OCI-LY7 (cell line): Measurements from ENCODE around the gene HIP1. TPM values are rescaled to one million over a fixed set of nuclear protein-coding genes. Genes with fewer than 3 reads are reported as not detected.

ENCODE experiments used
- BruUV-seq: library from RNA; stranded (reverse); fragments of 400-500 nt; replicated peaks from 2 replicates; lab custom pipeline; 2021; lab: Mats Ljungman, UMichigan
- CTCF ChIA-PET: fragments of 300-600 bp; sonication (Branson Sonifier 250); formaldehyde crosslinking; loops from one replicate; lab custom pipeline; 2022; ENCODE audit warnings: antibody characterized with exemption; ENCODE audit not compliant: unreplicated experiment; lab: Charles Lee
- POLR2A ChIA-PET: fragments of 300-600 bp; sonication (Branson Sonifier 250); formaldehyde crosslinking; loops from one replicate; lab custom pipeline; 2022; ENCODE audit warnings: antibody characterized with exemption; lab: Charles Lee
- DNase-seq: peaks from one replicate; pipeline ENCODE4 v3.0.0-alpha.2; 2015; ENCODE audit warnings: low spot score
- H2AFZ ChIP-seq: fragments of 200-600 bp; sonication (generic), shearing (Covaris generic); 2 replicates; pipeline ENCODE4 v1.6.1; 2014; ENCODE audit warnings: mild to moderate bottlenecking, antibody characterized with exemption, low read length, moderate library complexity
- H3K27ac ChIP-seq: fragments of 200-600 bp; sonication (generic); 2 replicates; pipeline ENCODE4 v1.5.1; 2014; ENCODE audit warnings: mixed run types, low read depth, mild to moderate bottlenecking, moderate library complexity, low read length, inconsistent platforms; ENCODE audit not compliant: poor library complexity, severe bottlenecking
- H3K36me3 ChIP-seq: fragments of 200-600 bp; sonication (generic); 2 replicates; pipeline ENCODE4 v1.6.1; 2014; ENCODE audit warnings: mild to moderate bottlenecking, antibody characterized with exemption, low read length, moderate library complexity, mixed read lengths; ENCODE audit not compliant: insufficient read depth
- H3K4me1 ChIP-seq: fragments of 200-600 bp; sonication (generic); 2 replicates; pipeline ENCODE4 v1.5.1; 2014; ENCODE audit warnings: mild to moderate bottlenecking, low read length; ENCODE audit not compliant: insufficient read depth, poor library complexity, severe bottlenecking
- H3K4me2 ChIP-seq: fragments of 200-600 bp; sonication (generic); 2 replicates; pipeline ENCODE4 v1.6.1; 2014; ENCODE audit warnings: mild to moderate bottlenecking, low read length
- H3K4me3 ChIP-seq: fragments of 200-600 bp; sonication (generic); 2 replicates; pipeline ENCODE4 v1.5.1; 2014; ENCODE audit warnings: mild to moderate bottlenecking, low read depth, low read length; ENCODE audit not compliant: poor library complexity, severe bottlenecking
- H3K79me2 ChIP-seq: fragments of 200-600 bp; sonication (generic); 2 replicates; pipeline ENCODE4 v1.6.1; 2016; ENCODE audit warnings: low read depth, mild to moderate bottlenecking, low read length, moderate library complexity, mixed read lengths; ENCODE audit not compliant: insufficient read depth
- H3K9me2 ChIP-seq: fragments of 200-600 bp; sonication (generic); 2 replicates; pipeline ENCODE4 v1.6.1; 2016; ENCODE audit warnings: mild to moderate bottlenecking, low read length, mixed read lengths; ENCODE audit not compliant: insufficient read depth
- H3K9me3 ChIP-seq: fragments of 200-600 bp; sonication (generic); 2 replicates; pipeline ENCODE4 v1.6.1; 2014; ENCODE audit warnings: mild to moderate bottlenecking, mixed run types, low read length, mixed read lengths
- H4K20me1 ChIP-seq: fragments of 200-600 bp; sonication (generic); 2 replicates; pipeline ENCODE4 v1.6.1; 2014; ENCODE audit warnings: mild to moderate bottlenecking, antibody characterized with exemption, low read length, moderate library complexity, mixed read lengths; ENCODE audit not compliant: insufficient read depth
- CTCF ChIP-seq: fragments of 200-600 bp; sonication (generic); conservative IDR thresholded peaks from 2 replicates; pipeline ENCODE4 v1.5.1; 2014; ENCODE audit warnings: mild to moderate bottlenecking, antibody characterized with exemption, low read length, moderate library complexity, mixed read lengths
- EZH2phosphoT487 ChIP-seq: fragments of 200-600 bp; sonication (generic); IDR thresholded peaks from 2 replicates; pipeline ENCODE4 v1.6.1; 2018; ENCODE audit warnings: low read depth, borderline replicate concordance, mild to moderate bottlenecking, mixed run types, antibody characterized with exemption, low read length, moderate library complexity, mixed read lengths
- intact Hi-C: fragments of 100-400 bp; cut with micrococcal nuclease; formaldehyde crosslinking; loops from one replicate; pipeline ENCODE4 v1.10.0; 2022; ENCODE audit not compliant: unreplicated experiment
- total RNA-seq, 2 experiments: library from RNA; depleted of rRNA in 1 of 2; stranded (reverse); fragments of >200 nt in 1 of 2; shearing (Covaris generic) in 1 of 2; gene quantifications; 2 replicates each; pipeline ENCODE4 v1.2.3, GENCODE V29; 2014 to 2022

The HIP1 gene
- total RNA-seq, 2 experiments from 2014 or later = 15.0 to 27.8 TPM

- Histone ChIP-seq H3K79me2 (no peaks in the 10 kb centered on the region), H3K27ac (no peak overlapping the region), H3K4me1 (peaks cover 52% of the 10 kb centered on the region), H4K20me1 (no peaks in the 10 kb centered on the region), H3K9me3 (no peaks in the 10 kb centered on the region), H2AFZ (no peak overlapping the region), H3K36me3 (peaks cover 9% of the 10 kb centered on the region), H3K4me2 (no peak overlapping the region), H3K4me3 (no peak overlapping the region), H3K9me2 (no peaks in the 10 kb centered on the region)
- no peak for DNase-seq
- ChIA-PET CTCF (no interaction called here), POLR2A (interaction anchor here (0.6 to 3.6 kb wide), 4 partner anchors 9 to 19 kb away, joined by 3 to 14 read pairs (median 4); no protein-coding TSS in a partner anchor)
- TF ChIP-seq EZH2phosphoT487 = no peak
- no peak for TF ChIP-seq CTCF
- intact Hi-C loops = no loop called here
- no TSS peak for BruUV-seq
Observed at GRCh38 chr7:75721426-75721825, 17.3 kb downstream of the HIP1 start.

GRCh38 chr7:75719626-75720025, 19.1 kb downstream of the HIP1 start:
- no peak for DNase-seq
- POLR2A ChIA-PET = no interaction called here

More at GRCh38 chr7:75719626-75720025, 19.1 kb downstream of the HIP1 start:
- Histone ChIP-seq H3K4me1 (peaks cover 37% of the 10 kb centered on the region), H3K9me3 (no peaks in the 10 kb centered on the region), H3K79me2 (peaks cover 4% of the 10 kb centered on the region; the same call in 1 of the 2 replicates), H3K27ac (no peak overlapping the region), H3K36me3 (peaks cover 19% of the 10 kb centered on the region), H3K4me2 (no peak overlapping the region), H2AFZ (no peak overlapping the region), H3K9me2 (no peaks in the 10 kb centered on the region), H4K20me1 (no peaks in the 10 kb centered on the region), H3K4me3 (no peak overlapping the region)
- TF ChIP-seq CTCF = no peak
- TF ChIP-seq EZH2phosphoT487 = no peak
- BruUV-seq = no TSS peak
- intact Hi-C loops = no loop called here
- CTCF ChIA-PET = no interaction called here
